WTC11 (cell line): ENCODE data around the gene PNO1. TPM values are rescaled to one million over a fixed set of nuclear protein-coding genes. Genes with fewer than 3 reads are reported as not detected.

Experiments
- ATAC-seq: fragments of 200-7000 bp; cut with Tn5 transposase; 2 replicates; pipeline ENCODE4 v1.10.0; 2021; ENCODE audit warnings: mild to moderate bottlenecking, moderate library complexity
- CTCF ChIA-PET: fragments of 300-600 bp; sonication (Branson Sonifier 250); formaldehyde crosslinking; loops from one replicate; lab custom pipeline; 2021; ENCODE audit warnings: antibody characterized with exemption; lab: Charles Lee
- POLR2A ChIA-PET: fragments of 350-600 bp; sonication (Branson Sonifier 250); formaldehyde crosslinking; loops from one replicate; lab custom pipeline; 2021; ENCODE audit warnings: antibody characterized with exemption; lab: Charles Lee
- DNase-seq: peaks from one replicate; pipeline ENCODE4 v3.0.0; 2021; ENCODE audit warnings: low spot score
- H3K27ac Mint-ChIP-seq: 2 replicates; pipeline ENCODE4 v1.8.0; 2021; ENCODE audit warnings: mixed read lengths
- H3K27me3 Mint-ChIP-seq: 2 replicates; pipeline ENCODE4 v1.8.0; 2021; ENCODE audit warnings: low read depth, mild to moderate bottlenecking, moderate library complexity, mixed read lengths
- H3K36me3 Mint-ChIP-seq: 2 replicates; pipeline ENCODE4 v1.8.0; 2021; ENCODE audit warnings: mixed read lengths
- H3K4me1 Mint-ChIP-seq: 2 replicates; pipeline ENCODE4 v1.8.0; 2022; ENCODE audit warnings: mixed read lengths
- H3K4me3 Mint-ChIP-seq: 2 replicates; pipeline ENCODE4 v1.8.0; 2021; ENCODE audit warnings: mild to moderate bottlenecking, moderate library complexity, mixed read lengths
- H3K9me3 Mint-ChIP-seq: 2 replicates; pipeline ENCODE4 v1.8.0; 2021; ENCODE audit warnings: mixed read lengths
- CDX4 ChIP-seq: fragments of 250-450 bp; sonication (Bioruptor Pico); IDR thresholded peaks from 2 replicates; pipeline ENCODE4 v1.9.0; 2021; ENCODE audit warnings: moderate library complexity, mild to moderate bottlenecking, inconsistent platforms, borderline replicate concordance
- CREB1 ChIP-seq: sonication (generic); formaldehyde crosslinking; IDR thresholded peaks from 2 replicates; pipeline ENCODE4 v1.8.0; 2023; ENCODE audit warnings: mild to moderate bottlenecking, missing genetic modification reagents
- EMX1 ChIP-seq: fragments of 250-450 bp; sonication (Bioruptor Pico); IDR thresholded peaks from 2 replicates; pipeline ENCODE4 v1.8.0; 2021; ENCODE audit warnings: mild to moderate bottlenecking
- ERG ChIP-seq: fragments of 250-450 bp; sonication (Bioruptor Pico); IDR thresholded peaks from 2 replicates; pipeline ENCODE4 v1.8.0; 2021; ENCODE audit warnings: mild to moderate bottlenecking
- ETV6 ChIP-seq: sonication (generic); formaldehyde crosslinking; IDR thresholded peaks from 2 replicates; pipeline ENCODE4 v1.8.1; 2022; ENCODE audit warnings: mild to moderate bottlenecking, missing genetic modification reagents
- FOXK1 ChIP-seq: sonication (generic); formaldehyde crosslinking; IDR thresholded peaks from 2 replicates; pipeline ENCODE4 v1.8.0; 2022; ENCODE audit warnings: mild to moderate bottlenecking, moderate library complexity, missing genetic modification reagents
- FOXP1 ChIP-seq: sonication (generic); formaldehyde crosslinking; IDR thresholded peaks from 2 replicates; pipeline ENCODE4 v1.8.0; 2022; ENCODE audit warnings: missing genetic modification reagents, mild to moderate bottlenecking, moderate library complexity, borderline replicate concordance
- GTF2I ChIP-seq: fragments of 250-450 bp; sonication (Bioruptor Pico); conservative IDR thresholded peaks from 2 replicates; pipeline ENCODE4 v1.4.0; 2021; ENCODE audit warnings: mild to moderate bottlenecking
- HMGA2 ChIP-seq: fragments of 250-450 bp; sonication (Bioruptor Pico); IDR thresholded peaks from 2 replicates; pipeline ENCODE4 v1.4.0; 2021; ENCODE audit warnings: mild to moderate bottlenecking, moderate library complexity
- IRF1 ChIP-seq: sonication (generic); formaldehyde crosslinking; IDR thresholded peaks from 2 replicates; pipeline ENCODE4 v1.8.0; 2023; ENCODE audit warnings: missing genetic modification reagents
- MYBL2 ChIP-seq: sonication (generic); formaldehyde crosslinking; IDR thresholded peaks from 2 replicates; pipeline ENCODE4 v1.8.1; 2023; ENCODE audit warnings: mild to moderate bottlenecking, moderate library complexity, missing genetic modification reagents
- NR3C1 ChIP-seq: sonication (generic); formaldehyde crosslinking; conservative IDR thresholded peaks from 2 replicates; pipeline ENCODE4 v1.8.1; 2023; ENCODE audit warnings: low read depth, mild to moderate bottlenecking, missing genetic modification reagents
- OVOL2 ChIP-seq: fragments of 250-450 bp; sonication (Bioruptor Pico); IDR thresholded peaks from 2 replicates; pipeline ENCODE4 v1.9.0; 2021; ENCODE audit warnings: mild to moderate bottlenecking, borderline replicate concordance
- PRRX2 ChIP-seq: fragments of 250-450 bp; sonication (Bioruptor Pico); IDR thresholded peaks from 2 replicates; pipeline ENCODE4 v1.8.0; 2021; ENCODE audit warnings: mild to moderate bottlenecking
- RELA ChIP-seq: sonication (generic); formaldehyde crosslinking; IDR thresholded peaks from 2 replicates; pipeline ENCODE4 v1.8.1; 2022; ENCODE audit warnings: missing genetic modification reagents, mild to moderate bottlenecking, borderline replicate concordance
- RORB ChIP-seq: fragments of 250-450 bp; sonication (Bioruptor Pico); IDR thresholded peaks from 2 replicates; pipeline ENCODE4 v1.9.0; 2021; ENCODE audit warnings: mild to moderate bottlenecking
- SMAD4 ChIP-seq: sonication (generic); formaldehyde crosslinking; IDR thresholded peaks from 2 replicates; pipeline ENCODE4 v1.8.0; 2022; ENCODE audit warnings: mild to moderate bottlenecking, missing genetic modification reagents
- SP1 ChIP-seq: sonication (generic); formaldehyde crosslinking; conservative IDR thresholded peaks from 2 replicates; pipeline ENCODE4 v1.8.1; 2022; ENCODE audit warnings: missing genetic modification reagents
- ZNF121 ChIP-seq: sonication (generic); formaldehyde crosslinking; IDR thresholded peaks from 2 replicates; pipeline ENCODE4 v1.8.0; 2023; ENCODE audit warnings: missing genetic modification reagents
- ZNF138 ChIP-seq: sonication (generic); formaldehyde crosslinking; conservative IDR thresholded peaks from 2 replicates; pipeline ENCODE4 v1.8.1; 2022; ENCODE audit warnings: mild to moderate bottlenecking, moderate library complexity, missing genetic modification reagents
- ZNF232 ChIP-seq: sonication (generic); formaldehyde crosslinking; IDR thresholded peaks from 2 replicates; pipeline ENCODE4 v1.8.0; 2022; ENCODE audit warnings: mild to moderate bottlenecking, missing genetic modification reagents
- ZNF671 ChIP-seq: fragments of 250-450 bp; sonication (Bioruptor Pico); IDR thresholded peaks from 2 replicates; pipeline ENCODE4 v1.8.0; 2021; ENCODE audit warnings: mild to moderate bottlenecking
- total RNA-seq: library from RNA; stranded (reverse); gene quantifications from 3 replicates; pipeline ENCODE4 v1.2.3, GENCODE V29; 2021
- TF ChIP-seq, protein P1 (sequence below): sonication (generic); formaldehyde crosslinking; IDR thresholded peaks from 2 replicates; pipeline ENCODE4 v1.8.1; 2023; ENCODE audit warnings: mild to moderate bottlenecking, missing genetic modification reagents

PNO1 gene
- total RNA-seq, 1 experiment from 2014 or later, result 24.0 TPM

- no peak for TF ChIP-seq ZNF232 (CRISPR knock-in tag)
- ATAC-seq (no peak), DNase-seq (no peak)
- H3K36me3 Mint-ChIP-seq, result no peaks in the 10 kb centered on the region
- H3K27ac Mint-ChIP-seq, result 0 out of 2 replicates have a peak overlapping the region, but pooled peaks have one; percentile 19
- ChIA-PET POLR2A (no interaction called here), CTCF (interaction anchor here (2.0 to 2.9 kb wide), 2 partner anchors 168 to 317 kb away, joined by 4 to 33 read pairs; no protein-coding TSS in a partner anchor)
- peaks cover 4% of the 10 kb centered on the region for H3K4me1 Mint-ChIP-seq
- H3K9me3 Mint-ChIP-seq, result no peaks in the 10 kb centered on the region
- no peaks in the 10 kb centered on the region for H3K27me3 Mint-ChIP-seq
- no peak overlapping the region for H3K4me3 Mint-ChIP-seq
Measured at GRCh38 chr2:68124321-68124720, 33.4 kb upstream of the PNO1 start.

DNA sequence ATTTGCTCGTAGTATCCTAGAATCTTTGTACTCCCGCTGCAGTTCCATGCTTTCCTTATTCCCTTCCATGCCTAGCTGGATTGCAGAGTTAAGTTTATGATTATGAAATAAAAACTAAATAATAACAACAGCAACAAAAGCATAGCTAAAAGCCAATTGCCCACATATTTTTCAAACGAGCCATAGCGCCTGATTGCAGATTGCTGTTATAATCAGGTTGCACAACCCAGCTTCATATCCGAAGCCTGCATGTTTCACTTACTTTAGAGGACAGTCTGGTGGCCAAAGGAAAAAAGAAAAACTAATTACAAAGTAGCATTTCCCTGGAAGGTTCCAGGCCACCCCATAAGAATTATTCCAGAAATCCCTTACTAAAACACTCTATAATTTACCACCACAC, 31.9 kb upstream of the PNO1 start:
- ChIA-PET POLR2A (no interaction called here), CTCF (interaction anchor here (0.9 to 1.3 kb wide), 2 partner anchors 119 to 157 kb away, joined by 3 to 4 read pairs; no protein-coding TSS in a partner anchor)
- no peaks in the 10 kb centered on the region for H3K9me3 Mint-ChIP-seq
- H3K4me1 Mint-ChIP-seq, result peaks cover 4% of the 10 kb centered on the region
- H3K36me3 Mint-ChIP-seq, result peaks cover 3% of the 10 kb centered on the region; the same call in 1 of the 2 replicates
- DNase-seq (no peak), ATAC-seq (no peak)
- no peak overlapping the region for H3K4me3 Mint-ChIP-seq
- TF ChIP-seq FOXP1 (no peak), CREB1 (CRISPR knock-in tag) (no peak), ETV6 (CRISPR knock-in tag) (no peak), PRRX2 (CRISPR knock-in tag) (no peak), RORB (CRISPR knock-in tag) (no peak), IRF1 (no peak), ZNF138 (no peak), ZNF121 (no peak), MYBL2 (CRISPR knock-in tag) (no peak), RELA (CRISPR knock-in tag) (no peak), SMAD4 (CRISPR knock-in tag) (no peak), OVOL2 (CRISPR knock-in tag) (no peak), CDX4 (CRISPR knock-in tag) (no peak)
- TF ChIP-seq, protein P1, sequence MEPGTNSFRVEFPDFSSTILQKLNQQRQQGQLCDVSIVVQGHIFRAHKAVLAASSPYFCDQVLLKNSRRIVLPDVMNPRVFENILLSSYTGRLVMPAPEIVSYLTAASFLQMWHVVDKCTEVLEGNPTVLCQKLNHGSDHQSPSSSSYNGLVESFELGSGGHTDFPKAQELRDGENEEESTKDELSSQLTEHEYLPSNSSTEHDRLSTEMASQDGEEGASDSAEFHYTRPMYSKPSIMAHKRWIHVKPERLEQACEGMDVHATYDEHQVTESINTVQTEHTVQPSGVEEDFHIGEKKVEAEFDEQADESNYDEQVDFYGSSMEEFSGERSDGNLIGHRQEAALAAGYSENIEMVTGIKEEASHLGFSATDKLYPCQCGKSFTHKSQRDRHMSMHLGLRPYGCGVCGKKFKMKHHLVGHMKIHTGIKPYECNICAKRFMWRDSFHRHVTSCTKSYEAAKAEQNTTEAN, result no peak
- no peak overlapping the region for H3K27ac Mint-ChIP-seq
- H3K27me3 Mint-ChIP-seq, result no peaks in the 10 kb centered on the region

DNA sequence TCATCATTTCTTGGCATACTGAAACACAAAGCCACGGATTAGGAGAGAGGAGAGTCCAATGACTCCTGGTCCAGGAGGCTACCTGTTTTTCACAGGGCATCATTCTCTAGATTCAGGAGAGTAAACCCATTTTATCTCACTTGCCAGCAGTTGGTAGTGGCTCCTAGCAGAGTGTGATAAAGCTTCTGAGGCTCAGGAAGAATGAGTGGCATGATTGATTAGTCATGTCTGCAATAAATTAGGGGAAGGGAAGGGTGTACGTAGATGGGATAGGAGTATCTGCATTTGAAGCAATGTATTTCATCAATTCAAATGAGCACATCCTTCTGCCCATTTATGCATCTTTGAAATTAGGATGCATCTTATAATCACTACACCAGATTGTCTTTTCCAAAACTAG, 31.1 kb upstream of the PNO1 start:
- H3K4me3 Mint-ChIP-seq, result no peak overlapping the region
- ChIA-PET CTCF (no interaction called here), POLR2A (interaction anchor here (0.6 kb wide), 1 partner anchor 399 kb away, joined by 10 read pairs; no protein-coding TSS in a partner anchor)
- TF ChIP-seq ZNF138 (no peak), SP1 (CRISPR knock-in tag) (no peak), FOXK1 (no peak), ERG (no peak), HMGA2 (CRISPR knock-in tag) (no peak), ZNF232 (CRISPR knock-in tag) (no peak), MYBL2 (CRISPR knock-in tag) (no peak), RELA (CRISPR knock-in tag) (no peak), NR3C1 (CRISPR knock-in tag) (no peak), ZNF671 (CRISPR knock-in tag) (no peak), EMX1 (CRISPR knock-in tag) (no peak), GTF2I (no peak), PRRX2 (CRISPR knock-in tag) (no peak), ZNF121 (no peak)
- ATAC-seq (no peak), DNase-seq (no peak)
- H3K9me3 Mint-ChIP-seq, result no peaks in the 10 kb centered on the region
- H3K4me1 Mint-ChIP-seq, result peaks cover 4% of the 10 kb centered on the region
- no peak overlapping the region for H3K27ac Mint-ChIP-seq
- H3K27me3 Mint-ChIP-seq, result no peaks in the 10 kb centered on the region
- peaks cover 6% of the 10 kb centered on the region; the same call in 1 of the 2 replicates for H3K36me3 Mint-ChIP-seq
